Pancreas (tissue), 10 donors: ENCODE measurements around the gene SPSB2. TPM values are rescaled to one million over a fixed set of nuclear protein-coding genes. Genes with fewer than 3 reads are reported as not detected.
A peak's percentile ranks its signal among the peaks of the same experiment; 100 is the strongest.

Experiments
- ATAC-seq, 4 donors: fragments of 200-7000 bp; cut with Tn5 transposase; one replicate each; pipeline versions ENCODE4 v1.8.0 to v1.9.1; 2020; ENCODE audit warnings: mild to moderate bottlenecking in 4 of 4, moderate library complexity in 4 of 4
- DNase-seq, 6 donors: peaks; one replicate each; pipeline ENCODE4 v3.0.0-alpha.2; 2020
- FAIRE-seq: peaks from 2 replicates; lab custom pipeline; 2012; peaks lifted over from hg19 to GRCh38; lab: Jason Lieb, UNC
- H3K27ac ChIP-seq, 4 donors: fragments of 200-600 bp; sonication (generic); 1 replicate in 3 of 4; 2 replicates in 1 of 4; pipeline versions ENCODE4 v1.5.0 to v1.8.0; 2020
- H3K27me3 ChIP-seq, 4 donors: fragments of 200-600 bp; one replicate each; pipeline ENCODE4 v1.8.0; 2021
- H3K36me3 ChIP-seq, 3 donors: fragments of 200-600 bp; sonication (generic) in 1 of 3; one replicate each; pipeline versions ENCODE4 v1.5.0 to v1.8.0; 2020 to 2021
- H3K4me1 ChIP-seq, 3 donors: fragments of 200-600 bp; one replicate each; pipeline ENCODE4 v1.8.0; 2021
- H3K4me3 ChIP-seq, 4 donors: fragments of 200-600 bp; sonication (generic) in 2 of 4; one replicate each; pipeline versions ENCODE4 v1.5.0 to v1.8.0; 2020 to 2021
- H3K9me3 ChIP-seq, 4 donors: fragments of 200-600 bp; one replicate each; pipeline ENCODE4 v1.8.0; 2021
- WGBS, 2 donors: extraction: QIAGEN DNeasy Blood & Tissue Kit; methylation state at CpG; one replicate each; pipeline ENCODE4 v1.1.7; 2013; 5-methylcytosine and 5-hydroxymethylcytosine counted together
- intact Hi-C, 3 donors: fragments of 100-400 bp; cut with DNase I; formaldehyde crosslinking; loops; one replicate each; pipeline versions ENCODE4 v1.11.1 to v1.14.2; 2022
- polyA plus RNA-seq, 2 donors: library from polyadenylated mRNA; stranded (reverse); fragments of 200-250 nt; gene quantifications; one replicate each; pipeline ENCODE4 v1.2.3, GENCODE V29; 2013
- total RNA-seq, 6 donors: library from RNA; stranded (reverse); fragmentation: NEBNext Ultra II Directional in 4 of 6; extraction: Animal tissue kit (Norgen Biotek cat#: 25700) in 4 of 6; gene quantifications; one replicate each; pipeline versions ENCODE4 v1.2.1 to v1.2.4, GENCODE V29; 2021 to 2023
- TF ChIP-seq, protein P1 (sequence below), 4 donors: fragments of 200-600 bp; sonication (generic) in 3 of 4; IDR thresholded peaks; one replicate each; pipeline versions ENCODE4 v1.5.0 to v1.8.0; 2021; ENCODE audit warnings: antibody characterized with exemption in 4 of 4
- donor health status: healthy with polysubstance abuse.
- donor health status: DM: no; HTN: no; CAD: no; lungs with moderate emphysema.
- donor health status: DM: no; HTN: no; CAD: no.
- donor health status: control.
- donor health status: control.
- donor health status: Bipolar disorder and iron deficiency.
- donor health status: DM: yes; HTN: yes; CAD: no.
- donor health status: DM: no; HTN: no; CAD: no.
- donor health status: DM: no; HTN: no; CAD: no.
- donor health status: DM: yes; HTN: yes; CAD: no.

The SPSB2 gene, protein sequence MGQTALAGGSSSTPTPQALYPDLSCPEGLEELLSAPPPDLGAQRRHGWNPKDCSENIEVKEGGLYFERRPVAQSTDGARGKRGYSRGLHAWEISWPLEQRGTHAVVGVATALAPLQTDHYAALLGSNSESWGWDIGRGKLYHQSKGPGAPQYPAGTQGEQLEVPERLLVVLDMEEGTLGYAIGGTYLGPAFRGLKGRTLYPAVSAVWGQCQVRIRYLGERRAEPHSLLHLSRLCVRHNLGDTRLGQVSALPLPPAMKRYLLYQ
- total RNA-seq (1 to 10 TPM; 3.1 to 5.2 (median 4.4) TPM), polyA plus RNA-seq (10 to 100 TPM; 10.6 to 12.5 TPM)

DNA sequence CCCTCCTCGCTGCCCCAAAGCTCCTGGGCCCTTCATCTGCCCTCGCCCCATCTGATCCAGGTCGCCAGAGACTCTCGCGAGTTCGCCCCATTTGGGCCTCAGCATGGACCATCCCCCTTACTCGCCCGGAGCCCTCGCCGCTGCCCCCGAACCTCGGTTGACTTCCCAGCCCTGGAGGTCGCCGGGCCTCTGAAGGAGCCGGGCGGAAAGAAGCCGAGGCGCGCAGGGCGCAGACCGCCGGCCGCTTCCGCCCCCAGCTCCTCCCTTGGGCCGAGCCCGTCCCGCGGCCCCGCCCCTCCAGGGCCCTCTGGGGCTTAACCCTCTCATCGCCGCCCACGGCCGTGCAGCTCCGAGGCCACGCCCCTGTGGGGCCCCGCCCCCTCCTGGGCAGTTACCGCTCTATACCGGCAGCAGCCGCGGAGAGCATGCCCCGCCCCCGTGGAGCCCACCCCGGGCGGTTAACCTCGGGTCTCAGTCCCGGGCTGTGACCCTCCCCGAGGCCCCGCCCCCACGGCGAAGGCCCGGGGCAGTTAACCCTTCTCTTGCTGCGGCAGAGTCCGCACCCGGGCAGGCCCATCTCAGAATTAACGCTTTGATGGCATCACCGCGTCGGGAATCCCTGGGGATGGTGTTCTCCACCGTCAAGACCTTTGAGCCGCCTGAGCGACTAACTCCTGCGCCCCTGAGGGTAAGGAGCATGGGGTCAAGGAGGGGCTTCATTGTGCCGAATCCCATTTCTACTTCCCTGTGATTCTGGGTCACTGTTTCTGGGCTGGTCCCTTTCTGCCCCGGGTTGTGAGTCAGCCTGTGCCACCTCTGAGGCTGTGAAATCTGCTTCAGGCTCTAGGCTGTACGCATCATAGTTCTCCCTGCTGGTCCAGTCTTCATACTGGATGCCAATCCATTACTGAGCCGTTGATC lies at the start of gene SPSB2:
TSS of gene SPSB2 (minus strand) at position 210 of the 921 bp plus-strand sequence. CDS start 402 bp downstream, outside the sequence.
- Histone ChIP-seq H3K27ac (peak within 1 kb of the TSS; percentile 31 to 81 (median 64)), H3K27me3 (no peaks in the 10 kb centered on the region), H3K9me3 (no peaks in the 10 kb centered on the region), H3K4me1 (peaks cover 9 to 23% (median 13%) of the 10 kb centered on the region in 3 donors), H3K4me3 (peak within 1 kb of the TSS; percentile 67 to 82 (median 78)), H3K36me3 (peaks cover 0 to 11% (median 0%) of the 10 kb centered on the region in 3 donors)
- TF ChIP-seq, protein P1, sequence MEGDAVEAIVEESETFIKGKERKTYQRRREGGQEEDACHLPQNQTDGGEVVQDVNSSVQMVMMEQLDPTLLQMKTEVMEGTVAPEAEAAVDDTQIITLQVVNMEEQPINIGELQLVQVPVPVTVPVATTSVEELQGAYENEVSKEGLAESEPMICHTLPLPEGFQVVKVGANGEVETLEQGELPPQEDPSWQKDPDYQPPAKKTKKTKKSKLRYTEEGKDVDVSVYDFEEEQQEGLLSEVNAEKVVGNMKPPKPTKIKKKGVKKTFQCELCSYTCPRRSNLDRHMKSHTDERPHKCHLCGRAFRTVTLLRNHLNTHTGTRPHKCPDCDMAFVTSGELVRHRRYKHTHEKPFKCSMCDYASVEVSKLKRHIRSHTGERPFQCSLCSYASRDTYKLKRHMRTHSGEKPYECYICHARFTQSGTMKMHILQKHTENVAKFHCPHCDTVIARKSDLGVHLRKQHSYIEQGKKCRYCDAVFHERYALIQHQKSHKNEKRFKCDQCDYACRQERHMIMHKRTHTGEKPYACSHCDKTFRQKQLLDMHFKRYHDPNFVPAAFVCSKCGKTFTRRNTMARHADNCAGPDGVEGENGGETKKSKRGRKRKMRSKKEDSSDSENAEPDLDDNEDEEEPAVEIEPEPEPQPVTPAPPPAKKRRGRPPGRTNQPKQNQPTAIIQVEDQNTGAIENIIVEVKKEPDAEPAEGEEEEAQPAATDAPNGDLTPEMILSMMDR (IDR thresholded peaks at IDR 0.05): no peak
- peak; percentile 97 to 100 (median 98) for DNase-seq
- 0 to 1% methylated on average over 46 to 66 of the region's 66 CpGs for WGBS, 2 donors
- ATAC-seq: peak; percentile 91 to 94 (median 92)
- no peak for FAIRE-seq
- intact Hi-C loops: no loop called here

GRCh38 chr12:6921996-6922946 lies 49.2 kb upstream of the SPSB2 start:
- FAIRE-seq: no peak
- no peaks in the 10 kb centered on the region for H3K9me3 ChIP-seq
- no peaks in the 10 kb centered on the region for H3K27me3 ChIP-seq
- no peak overlapping the region for H3K27ac ChIP-seq
- no peaks in the 10 kb centered on the region for H3K36me3 ChIP-seq
- H3K4me3 ChIP-seq: no peak overlapping the region
- WGBS, 2 donors: 60 to 75% methylated on average over 9 of the region's 9 CpGs
- TF ChIP-seq, protein P1 (IDR thresholded peaks at IDR 0.05): no peak
- DNase-seq: peak in 1 of 6 donors; percentile 23
- no peak for ATAC-seq
- peaks cover 3 to 24% (median 9%) of the 10 kb centered on the region in 3 donors for H3K4me1 ChIP-seq
- intact Hi-C loops: loop anchor here in 1 of 3 donors (10.0 kb wide), 1 partner anchor 173 kb away; the partner anchor contains the start of gene C1R

DNA sequence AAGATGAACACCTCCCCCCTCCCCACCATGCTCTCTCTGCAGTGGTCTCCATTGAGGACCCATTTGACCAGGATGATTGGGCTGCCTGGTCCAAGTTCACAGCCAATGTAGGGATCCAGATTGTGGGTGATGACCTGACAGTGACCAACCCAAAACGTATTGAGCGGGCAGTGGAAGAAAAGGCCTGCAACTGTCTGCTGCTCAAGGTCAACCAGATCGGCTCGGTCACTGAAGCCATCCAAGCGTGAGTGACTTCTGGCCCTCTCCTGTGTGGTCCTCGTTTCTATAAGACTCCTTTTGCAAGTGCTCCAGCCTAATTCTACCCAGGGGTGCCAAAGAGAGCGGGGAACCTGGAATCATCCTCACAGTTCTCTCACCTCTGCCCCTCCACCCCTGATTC lies 48.4 kb upstream of the SPSB2 start:
- H3K9me3 ChIP-seq: no peaks in the 10 kb centered on the region
- FAIRE-seq (no peak), DNase-seq (peak in 1 of 6 donors; percentile 6), ATAC-seq (no peak)
- no peak overlapping the region for H3K4me3 ChIP-seq
- H3K27ac ChIP-seq: no peak overlapping the region
- WGBS, 2 donors: 42 to 49% methylated on average over 7 of the region's 7 CpGs
- intact Hi-C loops: loop anchor here in 1 of 3 donors (10.0 kb wide), 1 partner anchor 173 kb away; the partner anchor contains the start of gene C1R
- H3K27me3 ChIP-seq: no peaks in the 10 kb centered on the region
- TF ChIP-seq, protein P1 (IDR thresholded peaks at IDR 0.05): no peak
- H3K36me3 ChIP-seq: no peaks in the 10 kb centered on the region
- H3K4me1 ChIP-seq: peaks cover 3 to 19% (median 9%) of the 10 kb centered on the region in 3 donors

GRCh38 chr12:6919588-6919987 lies 46.5 kb upstream of the SPSB2 start:
- TF ChIP-seq, protein P1 (IDR thresholded peaks at IDR 0.05): no peak
- intact Hi-C loops: no loop called here
- ATAC-seq (no peak), FAIRE-seq (no peak), DNase-seq (peak in 2 of 6 donors; percentile 9 to 24)
- 49 to 56% methylated on average over 7 of the region's 7 CpGs for WGBS, 2 donors
- peaks cover 1 to 2% (median 2%) of the 10 kb centered on the region in 3 donors for H3K4me1 ChIP-seq
- H3K9me3 ChIP-seq: no peaks in the 10 kb centered on the region
- H3K4me3 ChIP-seq: no peak overlapping the region
- no peak overlapping the region for H3K27ac ChIP-seq
- H3K27me3 ChIP-seq: no peaks in the 10 kb centered on the region
- H3K36me3 ChIP-seq: no peaks in the 10 kb centered on the region
